Endothelial cell of umbilical vein (primary cell): Measurements from ENCODE around the gene UGT1A9. TPM values are rescaled to one million over a fixed set of nuclear protein-coding genes. Genes with fewer than 3 reads are reported as not detected.

Experiments
- BruUV-seq: library from RNA; stranded (reverse); fragments of 400-500 nt; replicated peaks from 2 replicates; lab custom pipeline; 2021; lab: Mats Ljungman, UMichigan
- CTCF ChIA-PET: fragments of 300-600, 350-600 bp; sonication (Branson Sonifier 250); formaldehyde crosslinking; loops from one replicate; lab custom pipeline; 2021; ENCODE audit warnings: antibody characterized with exemption, inconsistent platforms; lab: Charles Lee
- POLR2A ChIA-PET: fragments of 300-600, 350-600 bp; sonication (Branson Sonifier 250); formaldehyde crosslinking; loops from one replicate; lab custom pipeline; 2021; ENCODE audit warnings: antibody characterized with exemption, inconsistent platforms; lab: Charles Lee
- DNase-seq: peaks from one replicate; pipeline ENCODE4 v3.0.0-alpha.2; 2011; ENCODE audit warnings: low read depth, low spot score
- FAIRE-seq: peaks from 2 replicates; lab custom pipeline; 2011; peaks lifted over from hg19 to GRCh38; lab: Jason Lieb, UNC
- H2AFZ ChIP-seq: 2 replicates; pipeline ENCODE4 v1.6.0; 2012; ENCODE audit warnings: low read depth, low read length, control low read depth, inconsistent platforms
- H3K27ac ChIP-seq: 2 replicates; pipeline ENCODE4 v1.5.1; 2011; ENCODE audit warnings: low read depth, mild to moderate bottlenecking, control low read depth, low read length, moderate library complexity; ENCODE audit not compliant: insufficient read depth
- H3K27me3 ChIP-seq, 2 experiments: 2 replicates each; pipeline versions ENCODE4 v1.6.0 to v1.6.1; 2011; ENCODE audit warnings: low read length in 2 of 2, mixed read lengths in 1 of 2; ENCODE audit not compliant: control insufficient read depth in 2 of 2, insufficient read depth in 2 of 2
- H3K36me3 ChIP-seq, 2 experiments: 2 replicates in 1 of 2; 3 replicates in 1 of 2; pipeline ENCODE4 v1.5.1; 2011; ENCODE audit warnings: low read length in 2 of 2, mild to moderate bottlenecking in 1 of 2, moderate library complexity in 1 of 2; ENCODE audit not compliant: control insufficient read depth in 2 of 2, insufficient read depth in 2 of 2; ENCODE audit errors: extremely low read depth in 1 of 2
- H3K4me1 ChIP-seq: 3 replicates; pipeline ENCODE4 v1.5.1; 2011; ENCODE audit warnings: mild to moderate bottlenecking, low read length; ENCODE audit not compliant: control insufficient read depth, insufficient read depth; ENCODE audit errors: extremely low read depth
- H3K4me2 ChIP-seq: 2 replicates; pipeline ENCODE4 v1.6.1; 2011; ENCODE audit warnings: low read length, control low read depth, mixed read lengths; ENCODE audit not compliant: insufficient read depth
- H3K4me3 ChIP-seq, 3 experiments: fragments of 200-600 bp in 1 of 3; sonication (generic), shearing (Covaris generic) in 1 of 3; replicated peaks in 1 of 3; 2 replicates each; pipeline ENCODE4 v1.5.1; 2011 to 2016; ENCODE audit warnings: control low read depth in 3 of 3, low read length in 3 of 3, mild to moderate bottlenecking in 2 of 3, inconsistent platforms in 1 of 3, low read depth in 1 of 3, moderate library complexity in 1 of 3; ENCODE audit not compliant: insufficient read depth in 1 of 3
- H3K79me2 ChIP-seq: 2 replicates; pipeline ENCODE4 v1.6.0; 2012; ENCODE audit warnings: low read length, inconsistent platforms; ENCODE audit not compliant: control insufficient read depth, insufficient read depth
- H3K9ac ChIP-seq: replicated peaks from 2 replicates; pipeline ENCODE3; 2011; ENCODE audit warnings: low read length, control low read depth; ENCODE audit not compliant: insufficient read depth; ENCODE audit errors: extremely low read depth
- H3K9me1 ChIP-seq: replicated peaks from 3 replicates; pipeline ENCODE4 v1.6.0; 2011; ENCODE audit warnings: mild to moderate bottlenecking, low read length; ENCODE audit not compliant: control insufficient read depth, insufficient read depth; ENCODE audit errors: extremely low read depth
- H3K9me3 ChIP-seq: replicated peaks from 2 replicates; pipeline ENCODE4 v1.5.1; 2012; ENCODE audit warnings: low read length, inconsistent platforms; ENCODE audit not compliant: control insufficient read depth, insufficient read depth
- H4K20me1 ChIP-seq: replicated peaks from 2 replicates; pipeline ENCODE3; 2011; ENCODE audit warnings: mild to moderate bottlenecking, low read length; ENCODE audit not compliant: control insufficient read depth, insufficient read depth; ENCODE audit errors: extremely low read depth
- CTCF ChIP-seq, 2 donors: IDR thresholded peaks; 1 replicate in 1 of 2; 2 replicates in 1 of 2; pipeline ENCODE4 v1.5.1; 2011; ENCODE audit warnings: low read length in 2 of 2, mild to moderate bottlenecking in 2 of 2, moderate library complexity in 2 of 2, control low read depth in 1 of 2, inconsistent platforms in 1 of 2, low read depth in 1 of 2; ENCODE audit not compliant: insufficient read depth in 1 of 2; ENCODE audit errors: extremely low read depth in 1 of 2
- EZH2 ChIP-seq: IDR thresholded peaks from 2 replicates; pipeline ENCODE4 v1.6.1; 2012; ENCODE audit warnings: borderline replicate concordance, low read depth, mild to moderate bottlenecking, moderate library complexity, low read length, inconsistent platforms; ENCODE audit not compliant: severe bottlenecking
- FOS ChIP-seq: IDR thresholded peaks from 2 replicates; pipeline ENCODE4 v1.6.1; 2011; ENCODE audit warnings: mild to moderate bottlenecking, low read length, moderate library complexity, borderline replicate concordance; ENCODE audit not compliant: insufficient read depth
- GATA2 ChIP-seq: IDR thresholded peaks from 2 replicates; pipeline ENCODE4 v1.7.0; 2011; ENCODE audit warnings: low read depth, mild to moderate bottlenecking, moderate library complexity, mixed read lengths, low read length; ENCODE audit not compliant: insufficient read length, insufficient read depth
- JUN ChIP-seq: IDR thresholded peaks from 2 replicates; pipeline ENCODE4 v1.6.1; 2011; ENCODE audit warnings: borderline replicate concordance, low read depth; ENCODE audit not compliant: insufficient read length, insufficient read depth
- MYC ChIP-seq: IDR thresholded peaks from one replicate; pipeline ENCODE4 v1.6.1; 2011; ENCODE audit warnings: mild to moderate bottlenecking, low read depth, low read length
- POLR2A ChIP-seq: IDR thresholded peaks from 2 replicates; pipeline ENCODE4 v1.6.1; 2012; ENCODE audit warnings: low read depth, mild to moderate bottlenecking, control low read depth, low read length
- POLR2AphosphoS5 ChIP-seq: IDR thresholded peaks from 2 replicates; pipeline ENCODE4 v1.6.1; 2012; ENCODE audit warnings: low read depth, mild to moderate bottlenecking, control low read depth, low read length, moderate library complexity; ENCODE audit not compliant: insufficient read depth
- dilution Hi-C: fragments of 300-500 bp; cut with MboI; formaldehyde crosslinking; loops from one replicate; pipeline ENCODE4 v1.15.0; 2019; ENCODE audit warnings: low sequenced_read_pairs; ENCODE audit not compliant: extremely low pct_ligation_motif_present
- intact Hi-C: fragments of 100-400 bp; cut with micrococcal nuclease; formaldehyde crosslinking; loops from one replicate; pipeline ENCODE4 v1.10.0; 2022
- polyA plus RNA-seq, 4 experiments: library from polyadenylated mRNA; depleted of rRNA in 3 of 4; stranded (reverse) in 3 of 4; unstranded in 1 of 4; fragments of >200 nt; gene quantifications; 2 replicates each; pipeline versions ENCODE4 v1.2.1 to v1.2.3, GENCODE V29; 2011 to 2012; ENCODE audit warnings: missing spikeins in 1 of 4
- total RNA-seq: library from RNA; stranded (reverse); gene quantifications from 2 replicates; pipeline ENCODE4 v1.2.3, GENCODE V29; 2021
- TF ChIP-seq, protein P1 (sequence below): IDR thresholded peaks from 2 replicates; pipeline ENCODE4 v1.6.1; 2011; ENCODE audit not compliant: insufficient read depth, insufficient read length

Gene UGT1A9
- total and polyA plus RNA-seq, 2 donors (not counting 3 experiments of a cell fraction or from before 2014, with no cell fraction given): not detected

- FAIRE-seq (no peak), DNase-seq (no peak)
- dilution Hi-C loops (no loop called here), intact Hi-C loops (no loop called here)
- TF ChIP-seq, protein P1, sequence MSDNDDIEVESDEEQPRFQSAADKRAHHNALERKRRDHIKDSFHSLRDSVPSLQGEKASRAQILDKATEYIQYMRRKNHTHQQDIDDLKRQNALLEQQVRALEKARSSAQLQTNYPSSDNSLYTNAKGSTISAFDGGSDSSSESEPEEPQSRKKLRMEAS: no peak
- TF ChIP-seq JUN: no peak
- Histone ChIP-seq H3K36me3 (no peaks in the 10 kb centered on the region), H3K4me1 (no peaks in the 10 kb centered on the region), H3K9me3 (no peaks in the 10 kb centered on the region), H4K20me1 (no peaks in the 10 kb centered on the region), H3K4me3 (no peak overlapping the region), H3K27ac (no peak overlapping the region), H3K9me1 (no peaks in the 10 kb centered on the region), H2AFZ (no peak overlapping the region), H3K27me3 (peaks cover 0 to 1% of the 10 kb centered on the region in 2 experiments), H3K79me2 (no peaks in the 10 kb centered on the region), H3K9ac (no peak overlapping the region), H3K4me2 (no peak overlapping the region)
- CTCF ChIA-PET: interaction anchor here (1.0 to 1.8 kb wide), 2 partner anchors 359 to 364 kb away, joined by 3 to 7 read pairs; no protein-coding TSS in a partner anchor
- POLR2A ChIA-PET: no interaction called here
- no TSS peak for BruUV-seq
Observed at GRCh38 chr2:233807215-233807865, 135.6 kb downstream of the UGT1A9 start.

GRCh38 chr2:233807966-233808935, 136.6 kb downstream of the UGT1A9 start:
- no TSS peak for BruUV-seq
- no peaks in the 10 kb centered on the region for H3K79me2 ChIP-seq
- intact Hi-C loops (no loop called here), dilution Hi-C loops (no loop called here)
- H2AFZ ChIP-seq: no peak overlapping the region
- H3K27me3 ChIP-seq: peaks cover 0 to 1% of the 10 kb centered on the region in 2 experiments
- DNase-seq (no peak), FAIRE-seq (no peak)
- H3K4me1 ChIP-seq: no peaks in the 10 kb centered on the region
- H3K36me3 ChIP-seq: no peaks in the 10 kb centered on the region
- ChIA-PET POLR2A (no interaction called here), CTCF (interaction anchor here (1.8 kb wide), 1 partner anchor 359 kb away, joined by 7 read pairs; no protein-coding TSS in a partner anchor)
- no peak overlapping the region for H3K27ac ChIP-seq
- no peaks in the 10 kb centered on the region for H3K9me1 ChIP-seq
- H4K20me1 ChIP-seq: no peaks in the 10 kb centered on the region
- no peak for TF ChIP-seq CTCF (IDR thresholded peaks at IDR 0.05; ENCODE audit: extremely low read depth in 1 of 2, insufficient read depth in 1 of 2, low read depth in 1 of 2, low read length in 2 of 2)
- TF ChIP-seq FOS: no peak
- no peak for TF ChIP-seq MYC
- no peak for TF ChIP-seq GATA2
- TF ChIP-seq POLR2AphosphoS5: no peak
- TF ChIP-seq JUN: no peak
- no peak for TF ChIP-seq EZH2
- no peak for TF ChIP-seq POLR2A
- TF ChIP-seq, protein P1: no peak
- no peaks in the 10 kb centered on the region for H3K9me3 ChIP-seq
- no peak overlapping the region for H3K4me3 ChIP-seq
- no peak overlapping the region for H3K4me2 ChIP-seq
- no peak overlapping the region for H3K9ac ChIP-seq
